ENCODE measurements around the gene P2RX5. TPM values are rescaled to one million over a fixed set of nuclear protein-coding genes. Genes with fewer than 3 reads are reported as not detected.

P2RX5 gene
- polyA plus RNA-seq, 1 donor (not counting 4 experiments of a cell fraction or from before 2014, with no cell fraction given), result 0.43 TPM

DNA sequence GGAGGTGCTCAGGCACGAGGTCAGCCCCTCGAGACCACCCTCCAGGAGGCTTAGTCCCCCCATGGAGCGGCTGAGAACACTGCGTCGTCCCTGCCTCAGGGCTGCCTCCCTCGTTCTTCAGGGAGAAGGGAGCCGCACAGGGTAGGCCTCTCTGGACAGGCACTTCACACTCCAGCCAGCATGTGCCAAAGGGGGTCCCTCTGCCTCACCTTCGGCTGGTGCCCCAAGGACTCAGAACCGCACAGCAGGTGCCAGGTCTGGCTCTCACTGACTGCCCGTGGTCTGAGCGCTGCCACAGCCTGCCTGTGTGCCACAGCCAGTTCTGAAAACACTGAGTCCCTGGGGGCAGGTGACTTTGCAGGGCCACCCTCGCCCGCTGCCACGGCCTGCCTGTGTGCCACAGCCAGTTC is 7.1 kb downstream of the P2RX5 start:
- H2AFZ ChIP-seq (ENCODE audit: control insufficient read depth, low read length), result no peak overlapping the region
- no peak overlapping the region for H3K9ac ChIP-seq (ENCODE audit: control insufficient read depth, extremely low read depth, insufficient read depth, low read length)
- no peaks in the 10 kb centered on the region for H4K20me1 ChIP-seq (ENCODE audit: control insufficient read depth, extremely low read depth, insufficient read depth, low read length)
- FAIRE-seq (no peak), DNase-seq (ENCODE audit: low read depth, low spot score) (no peak)
- no peak overlapping the region for H3K27ac ChIP-seq (ENCODE audit: control insufficient read depth, insufficient read depth, low read length)
- no peaks in the 10 kb centered on the region for H3K79me2 ChIP-seq (ENCODE audit: control insufficient read depth, insufficient read depth, low read length)
- dilution Hi-C loops (cut with MboI; ENCODE audit: extremely low pct_ligation_motif_present, low sequenced_read_pairs), result no loop called here
- H3K27me3 ChIP-seq (ENCODE audit: control insufficient read depth, extremely low read depth, insufficient read depth, low read length), result peaks cover 17% of the 10 kb centered on the region
- H3K4me3 ChIP-seq (ENCODE audit: control insufficient read depth in 2 of 3, extremely low read depth in 1 of 3, insufficient read depth in 2 of 3, low read depth in 1 of 3, low read length in 3 of 3), result no peak overlapping the region
- H3K36me3 ChIP-seq (ENCODE audit: control insufficient read depth in 2 of 2, extremely low read depth in 1 of 2, insufficient read depth in 2 of 2, low read length in 2 of 2), result no peaks in the 10 kb centered on the region
- H3K9me1 ChIP-seq (ENCODE audit: control insufficient read depth, extremely low read depth, insufficient read depth, low read length), result no peaks in the 10 kb centered on the region
- H3K9me3 ChIP-seq (ENCODE audit: control insufficient read depth, low read depth, low read length), result no peaks in the 10 kb centered on the region
- H3K4me2 ChIP-seq (ENCODE audit: control insufficient read depth, extremely low read depth, insufficient read depth, low read depth, low read length), result no peak overlapping the region
- H3K4me1 ChIP-seq (ENCODE audit: control insufficient read depth, extremely low read depth, insufficient read depth, low read length), result no peaks in the 10 kb centered on the region
- TF ChIP-seq, protein P1, sequence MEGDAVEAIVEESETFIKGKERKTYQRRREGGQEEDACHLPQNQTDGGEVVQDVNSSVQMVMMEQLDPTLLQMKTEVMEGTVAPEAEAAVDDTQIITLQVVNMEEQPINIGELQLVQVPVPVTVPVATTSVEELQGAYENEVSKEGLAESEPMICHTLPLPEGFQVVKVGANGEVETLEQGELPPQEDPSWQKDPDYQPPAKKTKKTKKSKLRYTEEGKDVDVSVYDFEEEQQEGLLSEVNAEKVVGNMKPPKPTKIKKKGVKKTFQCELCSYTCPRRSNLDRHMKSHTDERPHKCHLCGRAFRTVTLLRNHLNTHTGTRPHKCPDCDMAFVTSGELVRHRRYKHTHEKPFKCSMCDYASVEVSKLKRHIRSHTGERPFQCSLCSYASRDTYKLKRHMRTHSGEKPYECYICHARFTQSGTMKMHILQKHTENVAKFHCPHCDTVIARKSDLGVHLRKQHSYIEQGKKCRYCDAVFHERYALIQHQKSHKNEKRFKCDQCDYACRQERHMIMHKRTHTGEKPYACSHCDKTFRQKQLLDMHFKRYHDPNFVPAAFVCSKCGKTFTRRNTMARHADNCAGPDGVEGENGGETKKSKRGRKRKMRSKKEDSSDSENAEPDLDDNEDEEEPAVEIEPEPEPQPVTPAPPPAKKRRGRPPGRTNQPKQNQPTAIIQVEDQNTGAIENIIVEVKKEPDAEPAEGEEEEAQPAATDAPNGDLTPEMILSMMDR (optimal IDR thresholded peaks at IDR 0.05 in 1 of 3, IDR thresholded peaks at IDR 0.05 in 1 of 3, conservative IDR thresholded peaks at IDR 0.05 in 1 of 3; ENCODE audit: extremely low read depth in 1 of 3, insufficient read depth in 2 of 3, low read length in 3 of 3), result no peak
- no peak for TF ChIP-seq EZH2 (IDR thresholded peaks at IDR 0.05; ENCODE audit: low read length)

DNA sequence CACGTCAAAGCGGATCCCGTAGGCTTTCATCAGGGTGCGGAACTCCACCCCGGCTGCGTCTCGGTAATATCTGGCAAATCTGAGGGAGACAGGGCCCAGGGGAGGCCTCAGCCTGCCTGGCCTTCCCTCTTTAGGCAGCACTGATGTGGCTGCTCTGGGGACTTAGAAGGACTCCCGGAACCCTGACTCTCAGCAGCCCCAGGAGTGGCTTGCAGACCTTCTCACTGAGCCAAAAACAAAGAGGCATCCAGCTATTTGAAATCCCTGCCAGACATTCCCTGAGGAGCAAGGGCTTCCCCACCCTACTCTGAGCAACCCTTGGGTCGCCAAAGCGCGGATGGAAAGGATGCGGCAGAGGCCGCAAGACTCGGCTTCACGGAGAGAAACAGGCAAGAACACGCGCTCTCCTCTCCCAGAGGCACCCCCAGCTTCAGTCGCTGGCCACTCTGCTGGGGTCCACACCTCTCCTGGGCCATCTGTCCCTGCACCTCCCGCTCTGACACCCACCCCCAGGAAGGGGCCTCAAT is 7.9 kb downstream of the P2RX5 start:
- no peak overlapping the region for H3K9ac ChIP-seq (ENCODE audit: control insufficient read depth, extremely low read depth, insufficient read depth, low read length)
- no peaks in the 10 kb centered on the region for H4K20me1 ChIP-seq (ENCODE audit: control insufficient read depth, extremely low read depth, insufficient read depth, low read length)
- H2AFZ ChIP-seq (ENCODE audit: control insufficient read depth, low read length), result no peak overlapping the region
- no peak overlapping the region for H3K4me2 ChIP-seq (ENCODE audit: control insufficient read depth, extremely low read depth, insufficient read depth, low read depth, low read length)
- no peak for DNase-seq (ENCODE audit: low read depth, low spot score)
- no peaks in the 10 kb centered on the region for H3K9me1 ChIP-seq (ENCODE audit: control insufficient read depth, extremely low read depth, insufficient read depth, low read length)
- no peaks in the 10 kb centered on the region for H3K36me3 ChIP-seq (ENCODE audit: control insufficient read depth in 2 of 2, extremely low read depth in 1 of 2, insufficient read depth in 2 of 2, low read length in 2 of 2)
- H3K9me3 ChIP-seq (ENCODE audit: control insufficient read depth, low read depth, low read length), result no peaks in the 10 kb centered on the region
- H3K27me3 ChIP-seq (ENCODE audit: control insufficient read depth, extremely low read depth, insufficient read depth, low read length), result peaks cover 15% of the 10 kb centered on the region
- no peaks in the 10 kb centered on the region for H3K4me1 ChIP-seq (ENCODE audit: control insufficient read depth, extremely low read depth, insufficient read depth, low read length)
- no peak overlapping the region for H3K4me3 ChIP-seq (ENCODE audit: control insufficient read depth in 2 of 3, extremely low read depth in 1 of 3, insufficient read depth in 2 of 3, low read depth in 1 of 3, low read length in 3 of 3)
- H3K27ac ChIP-seq (ENCODE audit: control insufficient read depth, insufficient read depth, low read length), result no peak overlapping the region
- dilution Hi-C loops (cut with MboI; ENCODE audit: extremely low pct_ligation_motif_present, low sequenced_read_pairs), result no loop called here
- H3K79me2 ChIP-seq (ENCODE audit: control insufficient read depth, insufficient read depth, low read length), result no peaks in the 10 kb centered on the region
- FAIRE-seq, result no peak
- no peak for TF ChIP-seq EZH2 (IDR thresholded peaks at IDR 0.05; ENCODE audit: low read length)

DNA sequence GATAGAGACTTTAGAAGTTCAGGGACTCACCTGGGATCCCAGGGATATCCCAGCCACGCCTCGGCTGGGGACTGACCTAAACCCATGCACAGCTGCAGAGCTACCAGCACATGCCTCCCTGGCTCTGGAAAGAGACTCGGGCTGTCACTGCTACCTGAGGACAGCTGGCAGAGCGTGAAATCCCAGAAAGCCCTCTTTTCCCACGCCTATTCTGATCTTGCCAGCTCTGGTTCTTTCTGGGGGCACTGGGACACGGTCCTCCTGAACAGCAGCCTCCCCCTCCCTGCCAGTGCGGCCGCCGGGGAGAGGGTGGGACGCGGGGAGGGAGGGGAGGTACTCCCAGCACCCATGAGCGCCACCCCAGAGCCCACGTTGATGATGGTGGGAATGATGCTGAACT is 10.8 kb downstream of the P2RX5 start:
- H3K4me2 ChIP-seq (ENCODE audit: control insufficient read depth, extremely low read depth, insufficient read depth, low read depth, low read length), result peak overlapping the region; percentile 22
- peaks cover 15% of the 10 kb centered on the region for H3K27me3 ChIP-seq (ENCODE audit: control insufficient read depth, extremely low read depth, insufficient read depth, low read length)
- no peaks in the 10 kb centered on the region for H3K9me1 ChIP-seq (ENCODE audit: control insufficient read depth, extremely low read depth, insufficient read depth, low read length)
- no peak overlapping the region for H3K27ac ChIP-seq (ENCODE audit: control insufficient read depth, insufficient read depth, low read length)
- H3K4me3 ChIP-seq (ENCODE audit: control insufficient read depth in 2 of 3, extremely low read depth in 1 of 3, insufficient read depth in 2 of 3, low read depth in 1 of 3, low read length in 3 of 3), result no peak overlapping the region
- no peaks in the 10 kb centered on the region for H3K79me2 ChIP-seq (ENCODE audit: control insufficient read depth, insufficient read depth, low read length)
- dilution Hi-C loops (cut with MboI; ENCODE audit: extremely low pct_ligation_motif_present, low sequenced_read_pairs), result no loop called here
- no peaks in the 10 kb centered on the region for H3K4me1 ChIP-seq (ENCODE audit: control insufficient read depth, extremely low read depth, insufficient read depth, low read length)
- H3K36me3 ChIP-seq (ENCODE audit: control insufficient read depth in 2 of 2, extremely low read depth in 1 of 2, insufficient read depth in 2 of 2, low read length in 2 of 2), result no peaks in the 10 kb centered on the region
- H3K9me3 ChIP-seq (ENCODE audit: control insufficient read depth, low read depth, low read length), result no peaks in the 10 kb centered on the region
- DNase-seq (ENCODE audit: low read depth, low spot score) (no peak), FAIRE-seq (no peak)
- no peaks in the 10 kb centered on the region for H4K20me1 ChIP-seq (ENCODE audit: control insufficient read depth, extremely low read depth, insufficient read depth, low read length)
- H3K9ac ChIP-seq (ENCODE audit: control insufficient read depth, extremely low read depth, insufficient read depth, low read length), result no peak overlapping the region
- no peak for TF ChIP-seq EZH2 (IDR thresholded peaks at IDR 0.05; ENCODE audit: low read length)
- TF ChIP-seq, protein P1 (optimal IDR thresholded peaks at IDR 0.05 in 1 of 3, IDR thresholded peaks at IDR 0.05 in 1 of 3, conservative IDR thresholded peaks at IDR 0.05 in 1 of 3; ENCODE audit: extremely low read depth in 1 of 3, insufficient read depth in 2 of 3, low read length in 3 of 3), result no peak
- H2AFZ ChIP-seq (ENCODE audit: control insufficient read depth, low read length), result no peak overlapping the region

Data from keratinocyte (primary cell).